ENCODE results near the gene EFTUD2. TPM values are rescaled to one million over a fixed set of nuclear protein-coding genes. Genes with fewer than 3 reads are reported as not detected.
A peak's percentile ranks its signal among the peaks of the same experiment; 100 is the strongest.

The EFTUD2 gene
- total and polyA plus RNA-seq, 2 of the 13 experiments (the other 11 are each of a cell fraction or from before 2014, with no cell fraction given) = 111 to 137 TPM

- no peak for TF ChIP-seq HIC2 (CRISPR knock-in tag; IDR thresholded peaks at IDR 0.05; ENCODE audit: low read depth)
- peak; percentile 69 for TF ChIP-seq RARA (CRISPR knock-in tag; IDR thresholded peaks at IDR 0.05)
- TF ChIP-seq ZNF703 (CRISPR knock-in tag; IDR thresholded peaks at IDR 0.05; ENCODE audit: borderline replicate concordance) = no peak
- no peak for TF ChIP-seq ZNF775 (CRISPR knock-in tag; IDR thresholded peaks at IDR 0.05; ENCODE audit: borderline replicate concordance)
- TF ChIP-seq SMAD1 (CRISPR knock-in tag; IDR thresholded peaks at IDR 0.05; ENCODE audit: borderline replicate concordance, low read depth) = peak; percentile 88; the same call in 1 of the 2 replicates
- no peak for TF ChIP-seq ZFP91 (CRISPR knock-in tag; IDR thresholded peaks at IDR 0.05; ENCODE audit: borderline replicate concordance)
- peak; percentile 54; the same call in 1 of the 2 replicates for TF ChIP-seq NR2C2 (CRISPR knock-in tag; IDR thresholded peaks at IDR 0.05; ENCODE audit: borderline replicate concordance)
- no peak for TF ChIP-seq ZBTB46 (CRISPR knock-in tag; IDR thresholded peaks at IDR 0.05; ENCODE audit: borderline replicate concordance)
- TF ChIP-seq E2F5 (CRISPR knock-in tag; conservative IDR thresholded peaks at IDR 0.05) = no peak
- peak; percentile 41; the same call in 1 of the 2 replicates for TF ChIP-seq ZNF124 (CRISPR knock-in tag; IDR thresholded peaks at IDR 0.05)
- no peak for TF ChIP-seq ZNF263 (CRISPR knock-in tag; IDR thresholded peaks at IDR 0.05)
- no peak for TF ChIP-seq ZNF781 (CRISPR knock-in tag; IDR thresholded peaks at IDR 0.05; ENCODE audit: borderline replicate concordance, not compliant biosample characterization)
- TF ChIP-seq ZNF639 (CRISPR knock-in tag; conservative IDR thresholded peaks at IDR 0.05) = no peak
- no peak for TF ChIP-seq PAF1 (CRISPR knock-in tag; IDR thresholded peaks at IDR 0.05)
- no peak for TF ChIP-seq HDAC6 (IDR thresholded peaks at IDR 0.05; ENCODE audit: low read depth, low read length)
- no peak; the same call in 1 of the 2 replicates for TF ChIP-seq ZNF567 (CRISPR knock-in tag; IDR thresholded peaks at IDR 0.05; ENCODE audit: borderline replicate concordance)
- peak in 1 of 2 experiments; percentile 69; a peak in 2 of 4 replicates for TF ChIP-seq NR2F1 (CRISPR knock-in tag; IDR thresholded peaks at IDR 0.05)
- no peak for TF ChIP-seq U2AF2 (IDR thresholded peaks at IDR 0.05; ENCODE audit: low read depth, low read length)
- no peak for TF ChIP-seq RBFOX2 (IDR thresholded peaks at IDR 0.05; ENCODE audit: low read depth, low read length)
- 0 out of 2 replicates have a peak, but pooled peaks have one; percentile 23 for TF ChIP-seq IKZF5 (CRISPR knock-in tag; IDR thresholded peaks at IDR 0.05)
- no peak for TF ChIP-seq ZNF10 (CRISPR knock-in tag; IDR thresholded peaks at IDR 0.05; ENCODE audit: borderline replicate concordance, low read depth)
Measured at GRCh38 chr17:44889003-44889402, 10.2 kb downstream of the EFTUD2 start (continued).
